ENCODE measurements around the gene BATF3.
"Not testable (repeated sequence)": the region's sequence is repeated elsewhere in the genome, so short reads cannot be mapped to it uniquely, and the experiment has no call there.

BATF3 gene

GRCh38 chr1:212718499-212718898, 18.9 kb upstream of the BATF3 start:
- TF ChIP-seq CTCF (IDR thresholded peaks at IDR 0.05; ENCODE audit: low read depth, low read length, missing control alignments) = peak; percentile 6
- H3K4me3 ChIP-seq (replicated peaks; ENCODE audit: low read depth, low read length) = no peak overlapping the region
- no peak for DNase-seq (ENCODE audit: extremely low read depth, low read depth)

DNA sequence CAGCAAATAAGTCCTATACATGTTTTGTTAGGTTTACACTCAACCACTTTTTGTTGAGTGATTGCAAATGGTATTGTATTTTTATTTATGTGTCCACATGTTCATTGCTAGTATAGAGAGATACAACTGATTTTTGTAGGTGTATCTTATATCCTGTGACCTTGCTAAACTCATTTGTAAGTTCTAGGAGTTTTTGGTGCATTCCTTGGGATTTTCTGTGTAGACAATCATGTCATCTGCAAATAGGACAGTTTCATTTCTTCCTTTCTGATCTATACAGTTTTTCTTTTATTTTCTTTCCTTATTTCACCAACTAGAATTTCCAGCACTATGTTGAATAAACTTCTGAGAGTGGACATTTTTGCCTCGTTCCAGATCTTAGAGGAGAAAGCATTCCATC, 16.5 kb upstream of the BATF3 start:
- no peak for TF ChIP-seq CTCF (IDR thresholded peaks at IDR 0.05; ENCODE audit: low read depth, low read length, missing control alignments)
- H3K4me3 ChIP-seq (replicated peaks; ENCODE audit: low read depth, low read length) = no peak overlapping the region
- DNase-seq (ENCODE audit: extremely low read depth, low read depth) = no peak

DNA sequence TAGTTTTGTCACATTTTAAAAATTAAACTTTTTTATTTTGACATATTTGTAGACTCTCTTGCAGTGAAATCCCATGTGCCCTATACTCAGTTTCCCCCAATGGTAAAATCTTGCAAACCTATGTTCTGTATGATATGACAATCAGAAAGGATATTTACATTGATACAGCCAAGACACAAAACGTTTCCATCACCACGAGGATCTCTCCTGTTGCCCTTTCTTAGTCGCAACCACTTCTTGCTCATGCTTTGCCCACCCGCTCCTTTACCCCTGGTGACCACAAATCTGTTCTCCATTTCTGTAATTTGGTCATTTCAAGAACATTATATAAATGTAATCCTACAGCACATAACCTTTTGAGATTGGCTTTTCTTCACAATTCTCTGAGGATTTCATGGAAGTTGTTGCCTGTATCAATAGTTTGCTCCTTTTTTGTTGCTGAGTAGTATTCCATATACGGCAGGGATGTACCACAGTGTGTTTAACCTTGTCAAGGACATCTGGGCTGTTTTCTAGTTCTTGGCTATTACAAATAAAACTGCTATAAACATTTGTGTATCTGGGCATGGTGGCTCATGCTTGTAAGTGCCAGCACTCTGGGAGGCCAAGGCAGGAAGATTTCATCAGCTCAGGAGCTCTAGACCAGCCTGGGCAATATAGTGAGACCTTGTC, 14.0 kb upstream of the BATF3 start:
- no peak for TF ChIP-seq CTCF (IDR thresholded peaks at IDR 0.05; ENCODE audit: low read depth, low read length, missing control alignments)
- no peak overlapping the region for H3K4me3 ChIP-seq (replicated peaks; ENCODE audit: low read depth, low read length)
- no peak for DNase-seq (ENCODE audit: extremely low read depth, low read depth)

DNA sequence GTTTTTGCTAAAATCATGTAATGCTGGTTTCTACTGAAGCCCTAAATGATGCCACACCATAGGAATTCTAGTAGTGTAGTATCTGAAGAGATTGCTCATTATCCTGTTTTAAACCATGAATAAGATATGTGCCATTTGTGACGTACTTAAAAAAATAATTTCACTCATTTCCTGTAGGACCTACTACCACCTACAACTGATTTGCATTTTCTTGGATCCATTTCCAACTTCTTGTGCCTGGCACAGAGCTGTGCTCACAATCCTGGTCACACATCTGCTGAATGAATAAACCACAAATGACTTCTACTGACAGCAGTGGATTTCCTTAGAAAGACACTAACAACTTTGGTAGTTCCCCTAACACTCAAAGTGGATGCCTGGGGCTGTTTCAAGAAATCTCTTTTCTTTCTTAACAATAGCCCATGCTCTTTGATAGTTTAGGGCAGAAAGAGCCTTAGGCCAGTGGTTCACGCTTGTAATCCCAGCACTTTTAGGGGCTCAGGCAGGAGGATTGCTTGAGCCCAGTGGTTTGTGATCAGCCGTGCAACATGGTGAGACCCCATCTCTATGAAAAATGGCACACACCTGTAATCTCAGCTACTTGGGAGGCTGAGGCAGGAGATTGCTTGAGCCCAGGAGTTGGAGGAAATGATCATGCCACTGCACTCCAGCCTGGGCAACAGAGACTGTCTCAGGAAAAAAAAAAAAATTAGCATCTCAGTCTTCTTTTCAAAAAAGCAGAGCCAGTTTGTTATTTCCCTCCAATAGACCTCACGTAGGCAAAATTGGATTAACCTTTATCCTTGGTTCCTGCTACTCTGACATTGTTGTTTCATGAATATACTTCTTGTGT, 13.0 kb upstream of the BATF3 start:
- no peak overlapping the region for H3K4me3 ChIP-seq (replicated peaks; ENCODE audit: low read depth, low read length)
- no peak for DNase-seq (ENCODE audit: extremely low read depth, low read depth)
- TF ChIP-seq CTCF (IDR thresholded peaks at IDR 0.05; ENCODE audit: low read depth, low read length, missing control alignments) = no peak

- not testable (repeated sequence) for H3K4me3 ChIP-seq (replicated peaks; ENCODE audit: low read depth, low read length); DNase-seq (ENCODE audit: extremely low read depth, low read depth)
These were observed 12.3 kb upstream of the BATF3 start for GRCh38 chr1:212711974-212712373.

DNA sequence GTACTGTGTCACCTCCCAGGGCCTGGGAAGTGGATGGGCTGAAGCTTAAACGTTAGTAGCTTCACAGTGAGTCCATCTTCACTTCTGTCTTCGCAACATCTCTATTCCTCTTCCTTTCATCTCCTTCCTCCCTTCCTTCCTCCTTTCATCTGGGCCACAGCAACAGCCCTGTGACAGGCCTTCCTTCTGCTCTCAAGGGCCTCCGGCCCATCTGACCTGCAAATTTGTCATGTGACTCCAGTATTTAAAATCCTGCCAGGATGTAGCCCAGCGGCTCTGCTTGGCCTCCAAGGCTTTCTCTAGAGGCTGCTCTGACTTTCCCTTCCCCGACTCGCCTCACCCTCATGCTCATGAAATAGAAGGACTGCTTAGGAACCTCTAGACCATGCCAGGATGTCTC, 10.9 kb upstream of the BATF3 start:
- TF ChIP-seq CTCF (IDR thresholded peaks at IDR 0.05; ENCODE audit: low read depth, low read length, missing control alignments) = no peak
- DNase-seq (ENCODE audit: extremely low read depth, low read depth) = no peak
- H3K4me3 ChIP-seq (replicated peaks; ENCODE audit: low read depth, low read length) = no peak overlapping the region

DNA sequence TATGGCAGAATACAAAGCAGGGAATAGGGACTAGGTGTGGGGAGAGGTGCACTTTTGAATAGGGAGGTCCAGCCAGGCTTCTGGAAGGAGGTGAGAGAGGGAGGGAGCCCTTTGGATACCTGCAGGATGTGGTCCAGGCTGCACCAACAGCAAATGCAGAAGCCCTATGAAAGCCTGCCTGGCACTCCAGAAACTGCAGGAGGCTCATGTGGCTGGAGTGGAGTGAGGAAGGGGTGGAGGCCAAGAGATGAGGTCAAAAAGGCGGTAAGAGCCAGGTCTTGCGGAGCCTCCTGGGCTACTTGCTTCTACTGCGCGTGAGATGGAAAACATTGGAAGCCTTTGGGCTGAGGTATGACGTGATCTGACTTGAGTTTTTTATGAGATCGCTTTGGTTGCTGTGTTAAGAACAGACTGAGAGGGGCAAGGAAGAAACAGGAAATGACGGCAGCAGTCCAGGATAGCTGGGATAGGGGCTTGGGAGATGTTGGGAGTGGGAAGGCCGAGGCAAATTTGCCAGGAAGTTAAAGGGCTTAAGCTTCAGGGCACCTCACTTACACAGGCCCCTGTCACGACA, 4.4 kb upstream of the BATF3 start:
- DNase-seq (ENCODE audit: extremely low read depth, low read depth) = no peak
- H3K4me3 ChIP-seq (replicated peaks; ENCODE audit: low read depth, low read length) = no peak overlapping the region
- no peak for TF ChIP-seq CTCF (IDR thresholded peaks at IDR 0.05; ENCODE audit: low read depth, low read length, missing control alignments)

All from HFF-Myc (cell line).